Epithelial cell of alveolus of lung (primary cell): ENCODE measurements around the gene LRP1. TPM values are rescaled to one million over a fixed set of nuclear protein-coding genes. Genes with fewer than 3 reads are reported as not detected.

Experiments used
- total RNA-seq: library from RNA; depleted of rRNA; stranded (reverse); fragments of >200 nt; gene quantifications from 2 replicates; pipeline ENCODE4 v1.2.1, GENCODE V29; 2015

The LRP1 gene
- total RNA-seq: 129 and 234 TPM in 2 replicates

DNA sequence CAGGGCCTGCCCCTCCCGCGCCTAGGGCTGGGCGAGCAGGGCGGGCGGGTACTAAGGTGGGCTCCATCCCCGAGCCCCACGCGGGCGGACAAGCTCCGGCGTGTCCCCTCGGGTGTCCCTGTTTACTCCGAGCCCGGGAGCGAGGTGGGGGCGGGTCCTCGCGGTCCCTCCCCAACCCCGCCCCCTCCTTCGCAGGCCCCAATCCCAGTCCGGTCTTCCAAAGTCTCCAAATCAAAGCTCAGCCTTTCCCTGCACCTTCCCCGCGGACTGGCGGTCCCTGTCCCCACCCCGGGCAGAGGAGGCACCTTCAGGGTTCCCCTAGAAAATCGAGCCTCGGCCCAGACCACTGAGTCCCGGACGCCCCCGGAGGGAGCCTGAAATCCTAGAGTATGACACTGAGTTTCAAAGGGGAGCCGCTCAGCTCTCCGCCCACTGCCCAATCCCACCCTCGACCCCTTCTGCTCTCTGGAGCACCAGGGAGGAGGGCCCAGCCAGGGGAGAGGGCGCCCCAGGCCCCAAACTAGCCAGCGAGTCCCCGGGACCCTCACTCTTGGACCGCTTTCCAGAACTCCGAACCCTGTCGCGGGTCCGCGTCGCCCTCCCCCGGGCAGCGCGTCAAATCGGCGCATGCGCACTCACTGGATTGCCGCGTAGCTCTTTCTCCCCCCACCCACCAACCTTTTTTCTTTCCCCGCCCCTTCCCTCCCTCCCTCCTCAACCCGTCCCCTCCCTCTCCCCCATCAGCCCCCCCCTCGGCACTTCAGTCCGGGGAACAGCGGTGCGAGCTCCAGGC, at the start of gene LRP1:
Gene LRP1 (plus strand): TSS at position 758 of the 793 bp plus-strand sequence. CDS start 482 bp downstream, outside the sequence.

DNA sequence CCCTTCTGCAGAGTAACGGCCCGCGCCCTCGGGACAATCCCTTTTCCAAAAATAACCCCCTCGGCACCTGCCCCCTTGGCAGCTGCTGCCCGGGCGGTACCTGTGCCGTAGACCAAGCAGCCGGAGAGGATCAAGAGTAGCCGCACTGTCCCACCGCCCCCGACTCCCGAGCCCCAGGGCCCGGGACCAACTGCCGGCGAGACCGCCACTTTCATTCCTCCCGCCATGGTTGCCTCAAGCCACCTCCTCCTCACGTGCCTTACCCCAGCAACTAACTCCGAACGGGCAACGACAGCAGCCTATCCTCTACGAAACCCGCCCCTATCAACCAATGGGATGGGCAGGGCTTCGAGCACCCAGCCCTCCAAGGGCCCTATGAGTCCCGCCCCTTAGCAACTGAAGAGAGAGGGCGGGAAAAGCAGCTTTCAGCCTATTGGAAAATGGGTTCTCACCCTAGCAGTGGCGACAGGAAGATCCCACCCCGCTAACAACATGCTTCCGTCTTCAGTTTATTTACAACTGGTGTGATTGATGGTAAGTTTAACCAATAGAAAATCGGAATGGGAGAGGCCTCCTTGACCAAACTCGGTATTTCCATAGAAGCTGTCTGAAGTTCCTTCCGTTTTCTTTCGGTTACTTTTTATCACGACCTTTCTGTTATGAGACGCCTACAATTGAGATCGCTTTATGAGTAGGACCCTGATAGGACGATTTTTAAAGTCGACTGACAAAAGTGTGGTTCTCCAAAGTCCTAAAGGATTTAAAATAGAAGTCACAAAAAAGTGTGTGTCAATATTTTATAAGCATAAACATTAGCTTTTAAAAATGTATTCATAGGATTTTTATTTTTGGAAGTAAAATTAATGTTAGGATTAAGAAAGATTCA, 49.5 kb upstream of the LRP1 start, which contains the start of gene NEMP1:
Gene NEMP1 (minus strand): TSS at position 273 of the 886 bp plus-strand sequence. CDS start 46 bp downstream, at position 227.

DNA sequence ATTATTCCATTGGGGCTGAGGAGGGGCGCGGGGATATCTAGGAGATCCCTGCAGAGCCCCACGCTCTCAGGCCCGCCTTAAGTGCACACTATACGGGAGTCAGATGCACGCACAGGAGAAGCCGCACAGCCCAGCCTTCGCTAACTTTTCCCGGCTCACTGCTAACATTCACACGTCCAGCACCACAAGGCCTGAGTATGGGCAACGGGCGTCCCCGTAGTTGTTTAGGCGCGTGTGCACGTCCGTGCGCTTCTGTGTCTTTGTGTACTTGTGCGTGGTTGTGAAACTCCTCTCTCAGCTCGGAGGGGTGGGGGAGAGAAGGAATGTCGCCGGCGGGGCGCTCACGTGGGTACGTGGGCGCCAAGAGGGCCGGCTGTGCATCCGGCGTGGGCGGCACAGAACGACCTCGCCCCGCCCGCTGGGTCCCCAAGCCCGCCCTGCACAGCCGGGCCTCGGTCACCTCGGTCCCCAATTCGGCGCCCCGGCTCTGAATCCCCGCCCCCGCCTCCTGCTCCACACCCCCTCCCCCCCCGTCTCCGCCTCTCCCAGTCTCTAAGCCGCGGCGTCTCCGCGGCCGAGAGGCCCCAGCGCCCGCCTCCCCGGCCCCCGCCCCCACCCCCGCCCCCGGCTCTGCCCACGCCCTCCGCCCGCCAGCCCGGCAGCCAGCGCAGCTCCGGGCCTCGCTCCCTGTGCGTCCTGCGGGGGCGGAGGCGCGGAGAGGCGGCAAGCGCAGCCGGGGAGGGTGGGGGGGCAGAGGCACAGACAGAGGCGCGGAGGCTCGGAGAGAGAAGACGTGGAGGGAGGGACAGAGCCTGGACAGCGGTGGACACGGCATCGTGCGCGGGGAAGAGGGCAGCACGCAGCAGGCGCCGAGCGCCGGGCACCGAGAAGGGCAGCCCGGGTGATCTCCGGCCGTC, 39.7 kb upstream of the LRP1 start, which contains the start of gene NAB2:
Gene NAB2 (plus strand): TSS at position 761 of the 917 bp plus-strand sequence. CDS start 158 bp downstream, outside the sequence.

DNA sequence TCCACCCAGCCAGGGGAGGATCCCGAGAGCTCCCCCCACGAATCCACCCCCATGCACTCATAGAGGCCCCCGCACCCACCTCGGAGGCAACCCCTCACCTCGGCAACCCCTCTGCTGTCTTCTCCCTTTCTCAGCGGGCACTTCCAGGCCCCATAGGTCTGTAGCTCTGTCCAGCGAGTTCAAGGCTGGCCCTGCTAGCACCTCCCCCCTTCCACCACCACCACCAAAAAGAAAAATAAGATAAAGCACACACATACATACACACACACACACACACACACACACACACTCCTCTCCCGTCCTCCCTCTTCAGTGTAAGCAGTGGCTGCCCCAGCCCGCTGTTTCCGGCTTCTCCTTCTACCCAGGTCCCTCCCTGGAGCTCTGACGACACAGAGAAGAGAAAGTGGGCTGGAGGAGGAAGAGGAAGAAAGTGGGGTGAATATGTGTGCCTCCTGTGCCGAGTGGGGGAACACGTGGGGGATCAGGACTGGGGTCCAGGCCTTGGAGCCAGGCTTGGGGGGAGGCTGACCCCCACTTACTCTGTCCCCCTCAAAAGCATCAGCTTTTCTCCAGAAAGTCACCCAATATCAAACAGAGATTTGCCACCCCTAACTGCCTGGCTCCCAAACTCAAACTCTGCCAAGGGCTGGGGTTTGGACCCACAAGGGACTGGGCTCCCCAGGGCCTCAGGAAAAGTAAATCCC, 17.1 kb upstream of the LRP1 start, which contains the start of gene STAT6:
Gene STAT6 (minus strand): TSS at position 332 of the 704 bp plus-strand sequence. CDS start 3,084 bp downstream, outside the sequence.

DNA sequence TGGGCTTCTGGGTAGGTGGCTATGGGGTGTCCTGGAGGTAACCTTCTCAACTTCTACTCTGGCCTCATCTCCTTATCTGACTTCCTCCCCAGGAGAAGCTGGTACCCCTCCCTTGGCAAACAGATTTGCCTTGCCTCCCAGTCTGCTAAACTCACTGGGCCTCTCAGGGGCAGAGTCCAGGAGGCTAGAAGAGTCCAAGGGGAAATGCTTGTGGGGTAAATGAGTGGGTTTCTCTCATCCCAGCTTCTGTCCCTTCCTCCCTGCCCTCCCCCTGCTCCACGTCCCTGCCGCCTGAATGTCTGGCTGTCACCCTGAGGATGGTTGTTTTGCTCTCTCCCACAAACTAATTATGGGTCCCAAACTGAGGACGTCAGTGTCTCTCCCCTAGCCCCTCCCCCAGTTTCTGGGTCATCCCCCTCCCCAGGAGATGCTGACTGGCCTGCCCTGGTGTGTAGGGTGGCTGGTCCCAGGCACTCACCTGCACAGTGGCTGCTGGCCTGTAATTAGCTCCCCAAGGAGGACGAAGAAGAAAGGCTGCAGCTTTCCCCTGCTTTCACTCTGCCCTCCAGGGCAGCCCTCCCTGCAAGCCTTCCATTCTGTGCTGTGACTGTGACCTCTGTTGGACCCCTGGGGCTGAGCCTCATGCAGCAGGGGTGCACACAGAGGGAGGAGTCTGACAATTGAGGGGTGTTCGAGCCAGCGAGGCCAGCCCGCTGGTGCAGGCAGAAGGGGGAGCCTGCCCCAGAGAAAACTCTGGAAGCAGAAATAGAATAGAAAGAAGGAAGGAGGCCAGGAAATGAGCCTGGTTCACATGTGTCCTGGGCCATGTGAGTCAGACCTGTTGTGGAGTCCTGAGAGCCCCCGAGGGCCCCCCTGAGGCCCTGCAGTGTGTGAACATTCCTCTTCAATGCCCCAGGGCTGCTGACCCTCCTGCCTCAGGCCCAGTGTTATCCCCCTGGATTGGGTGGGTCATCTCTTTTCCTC, 19.0 kb downstream of the LRP1 start, which contains the start of gene LRP1-AS:
Gene LRP1-AS (minus strand): TSS at position 659 of the 984 bp plus-strand sequence.

DNA sequence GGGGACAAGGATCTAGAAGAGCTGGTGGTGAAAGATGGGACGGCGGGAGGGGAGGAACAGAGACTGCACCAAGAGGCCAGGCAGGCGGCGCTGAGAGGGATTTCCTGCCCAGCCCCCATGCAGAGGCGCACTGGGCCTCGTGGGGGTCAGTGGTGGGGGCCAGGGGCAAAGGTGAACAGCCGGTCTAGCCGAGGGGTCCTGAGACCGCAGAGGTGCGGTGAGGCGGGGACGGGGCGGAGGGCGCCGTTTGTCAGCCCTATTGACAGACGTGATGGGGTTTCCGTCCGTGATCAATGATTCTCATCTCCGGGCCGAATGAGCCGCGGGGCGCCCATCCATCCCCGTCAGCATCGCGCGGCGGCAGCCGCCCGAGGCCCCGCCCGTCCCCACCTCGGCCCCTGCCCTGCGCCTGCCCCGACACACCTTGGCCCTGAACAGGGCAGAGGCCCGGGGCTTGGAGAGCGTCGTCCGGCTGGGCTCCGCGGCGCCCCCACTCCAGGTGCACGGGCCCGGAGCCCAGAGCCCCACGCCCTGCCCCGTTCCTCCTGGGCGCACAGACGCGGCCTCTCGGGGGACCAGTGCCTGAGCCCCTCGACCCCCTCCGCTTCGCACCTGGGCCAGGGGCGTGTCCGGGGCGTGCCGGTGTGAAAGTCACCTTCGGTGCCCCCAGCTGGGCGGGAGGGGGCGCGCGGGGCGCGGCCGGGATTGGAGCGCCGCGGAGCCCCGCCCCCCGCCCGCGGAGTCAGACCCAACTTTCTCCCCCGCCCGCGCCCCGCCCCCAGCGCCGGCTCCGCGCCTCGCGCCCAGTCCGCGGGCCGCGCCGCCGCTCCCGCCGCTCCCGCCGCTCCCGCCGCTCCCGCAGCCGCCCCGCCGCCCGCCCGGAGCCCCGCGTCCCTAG, 88.0 kb downstream of the LRP1 start, which contains the start of gene NXPH4:
Gene NXPH4 (plus strand): TSS at position 781 of the 898 bp plus-strand sequence. CDS start 176 bp downstream, outside the sequence.

DNA sequence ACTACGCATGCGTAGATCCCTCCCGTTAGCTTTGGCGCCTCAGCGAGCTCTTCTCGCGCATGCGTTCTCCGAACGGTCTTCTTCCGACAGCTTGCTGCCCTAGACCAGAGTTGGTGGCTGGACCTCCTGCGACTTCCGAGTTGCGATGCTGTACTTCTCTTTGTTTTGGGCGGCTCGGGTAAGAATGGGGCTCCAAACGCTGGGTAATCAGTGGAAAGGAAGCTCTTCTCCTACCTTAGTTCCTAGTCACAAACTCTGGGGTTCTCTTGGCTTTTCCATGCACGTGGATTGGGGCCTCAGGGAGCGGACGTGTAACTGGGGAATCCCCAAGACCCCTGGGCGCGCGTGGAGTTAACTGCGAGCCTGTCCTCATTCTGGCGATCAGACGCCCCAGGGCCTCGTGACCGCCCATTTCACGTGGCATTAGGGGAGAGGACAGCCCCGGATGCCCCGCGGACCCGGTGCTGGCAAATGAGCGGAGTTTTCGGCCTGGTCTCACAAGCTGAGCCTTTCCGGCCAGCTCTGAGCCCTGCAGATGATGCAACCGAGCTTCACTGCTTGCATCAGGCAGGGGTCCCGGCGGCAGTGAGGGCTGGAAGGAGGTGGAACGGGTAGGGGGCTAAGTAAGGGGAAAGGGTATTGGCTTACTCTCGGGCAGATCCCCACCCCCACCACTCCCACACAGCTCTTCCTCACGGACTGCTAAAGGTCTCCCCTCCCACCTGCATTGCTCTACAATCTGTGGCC, 101.5 kb downstream of the LRP1 start, which contains the start of gene SHMT2:
Gene SHMT2 (plus strand): TSS at position 78 of the 747 bp plus-strand sequence. CDS start 68 bp downstream, at position 146.

DNA sequence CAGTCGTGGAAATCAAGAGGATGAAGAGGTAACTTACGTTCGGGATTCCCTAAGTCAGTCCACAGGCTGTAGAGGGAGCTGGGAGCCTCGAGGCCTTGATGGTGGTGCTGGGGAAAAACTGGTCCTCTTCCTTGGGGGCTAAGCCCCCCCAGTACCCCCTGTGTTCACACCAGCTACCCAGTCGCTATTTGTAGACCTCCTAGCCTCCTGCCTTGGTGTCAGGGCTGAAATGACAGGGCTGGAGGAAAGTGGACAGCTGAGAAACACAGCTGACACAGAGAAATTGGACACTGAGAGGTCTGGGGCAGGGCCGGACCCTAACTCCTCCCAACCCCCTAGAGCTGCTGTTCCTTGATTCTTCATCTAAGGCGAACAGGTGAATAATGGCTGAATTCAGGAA, 122.7 kb downstream of the LRP1 start, which contains the start of gene STAC3:
Gene STAC3 (minus strand): TSS at position 232 of the 400 bp plus-strand sequence. CDS start 1,551 bp downstream, outside the sequence.

Other genes starting within 250 kb of the LRP1 start
- gene SDR9C7, start 194.1 kb upstream of the LRP1 start, total RNA-seq: 0.08 TPM in 1 of 2 replicates, not detected in the other
- gene RDH16, start 170.9 kb upstream of the LRP1 start, total RNA-seq: under 0.01 and 0.56 TPM in 2 replicates
- 3.9 and 5.7 TPM in 2 replicates for gene ZBTB39, start 121.9 kb upstream of the LRP1 start, total RNA-seq
- gene TAC3, start 112.0 kb upstream of the LRP1 start, total RNA-seq: not detected in 2 replicates
- under 0.01 TPM in 1 of 2 replicates, not detected in the other for gene MYO1A, start 78.4 kb upstream of the LRP1 start, total RNA-seq
- gene NEMP1, start 49.7 kb upstream of the LRP1 start, total RNA-seq: 10.9 and 12.9 TPM in 2 replicates
- 46.2 and 46.7 TPM in 2 replicates for gene NAB2, start 39.4 kb upstream of the LRP1 start, total RNA-seq
- 57.8 and 98.8 TPM in 2 replicates for gene STAT6, start 17.1 kb upstream of the LRP1 start, total RNA-seq
- gene LRP1-AS, start 19.1 kb downstream of the LRP1 start, total RNA-seq: not detected in 2 replicates
- 3.4 and 7.5 TPM in 2 replicates for gene NXPH4, start 88.3 kb downstream of the LRP1 start, total RNA-seq
- gene SHMT2, start 101.2 kb downstream of the LRP1 start, total RNA-seq: 276 and 355 TPM in 2 replicates
- gene STAC3, start 122.7 kb downstream of the LRP1 start, total RNA-seq: 0.26 and 4.5 TPM in 2 replicates